ENCODE measurements around the gene HOXC10.

GRCh38 chr12:53955036-53955775 is 29.7 kb upstream of the HOXC10 start:
- TF ChIP-seq CTCF (IDR thresholded peaks at IDR 0.05) (no peak), POLR2A (IDR thresholded peaks at IDR 0.05) (no peak)

Data from adrenal gland (tissue), 5 donors.